WTC11 (cell line): ENCODE measurements around the gene CHCT1. TPM values are rescaled to one million over a fixed set of nuclear protein-coding genes. Genes with fewer than 3 reads are reported as not detected.

Experiments
- ATAC-seq: fragments of 200-7000 bp; cut with Tn5 transposase; 2 replicates; pipeline ENCODE4 v1.10.0; 2021; ENCODE audit warnings: mild to moderate bottlenecking, moderate library complexity
- CTCF ChIA-PET: fragments of 300-600 bp; sonication (Branson Sonifier 250); formaldehyde crosslinking; loops from one replicate; lab custom pipeline; 2021; ENCODE audit warnings: antibody characterized with exemption; lab: Charles Lee
- POLR2A ChIA-PET: fragments of 350-600 bp; sonication (Branson Sonifier 250); formaldehyde crosslinking; loops from one replicate; lab custom pipeline; 2021; ENCODE audit warnings: antibody characterized with exemption; lab: Charles Lee
- DNase-seq: peaks from one replicate; pipeline ENCODE4 v3.0.0; 2021; ENCODE audit warnings: low spot score
- H3K27ac Mint-ChIP-seq: 2 replicates; pipeline ENCODE4 v1.8.0; 2021; ENCODE audit warnings: mixed read lengths
- H3K27me3 Mint-ChIP-seq: 2 replicates; pipeline ENCODE4 v1.8.0; 2021; ENCODE audit warnings: low read depth, mild to moderate bottlenecking, moderate library complexity, mixed read lengths
- H3K36me3 Mint-ChIP-seq: 2 replicates; pipeline ENCODE4 v1.8.0; 2021; ENCODE audit warnings: mixed read lengths
- H3K4me1 Mint-ChIP-seq: 2 replicates; pipeline ENCODE4 v1.8.0; 2022; ENCODE audit warnings: mixed read lengths
- H3K4me3 Mint-ChIP-seq: 2 replicates; pipeline ENCODE4 v1.8.0; 2021; ENCODE audit warnings: mild to moderate bottlenecking, moderate library complexity, mixed read lengths
- H3K9me3 Mint-ChIP-seq: 2 replicates; pipeline ENCODE4 v1.8.0; 2021; ENCODE audit warnings: mixed read lengths
- CREM ChIP-seq: sonication (generic); formaldehyde crosslinking; IDR thresholded peaks from 2 replicates; pipeline ENCODE4 v1.8.1; 2022; ENCODE audit warnings: mild to moderate bottlenecking, missing genetic modification reagents, moderate library complexity
- ELF4 ChIP-seq: sonication (generic); formaldehyde crosslinking; IDR thresholded peaks from 2 replicates; pipeline ENCODE4 v1.8.1; 2022; ENCODE audit warnings: low read depth, mild to moderate bottlenecking, moderate library complexity, missing genetic modification reagents
- ETV6 ChIP-seq: sonication (generic); formaldehyde crosslinking; IDR thresholded peaks from 2 replicates; pipeline ENCODE4 v1.8.1; 2022; ENCODE audit warnings: mild to moderate bottlenecking, missing genetic modification reagents
- FOXK1 ChIP-seq: sonication (generic); formaldehyde crosslinking; IDR thresholded peaks from 2 replicates; pipeline ENCODE4 v1.8.0; 2022; ENCODE audit warnings: mild to moderate bottlenecking, moderate library complexity, missing genetic modification reagents
- IRF2 ChIP-seq: sonication (generic); formaldehyde crosslinking; IDR thresholded peaks from 2 replicates; pipeline ENCODE4 v1.8.0; 2022; ENCODE audit warnings: low read depth, missing genetic modification reagents, borderline replicate concordance
- KAT7 ChIP-seq: sonication (generic); formaldehyde crosslinking; IDR thresholded peaks from 2 replicates; pipeline ENCODE4 v1.8.1; 2023; ENCODE audit warnings: missing genetic modification reagents, mild to moderate bottlenecking, borderline replicate concordance
- MXD4 ChIP-seq: fragments of 250-450 bp; sonication (Bioruptor Pico); IDR thresholded peaks from 2 replicates; pipeline ENCODE4 v1.8.0; 2021; ENCODE audit warnings: mild to moderate bottlenecking, moderate library complexity, borderline replicate concordance
- PREB ChIP-seq: sonication (generic); formaldehyde crosslinking; IDR thresholded peaks from 2 replicates; pipeline ENCODE4 v1.8.1; 2022; ENCODE audit warnings: mild to moderate bottlenecking, missing genetic modification reagents, moderate library complexity, borderline replicate concordance
- TCF7 ChIP-seq: sonication (generic); formaldehyde crosslinking; IDR thresholded peaks from 2 replicates; pipeline ENCODE4 v1.8.0; 2022; ENCODE audit warnings: mild to moderate bottlenecking, low read depth, missing genetic modification reagents, moderate library complexity
- TEAD4 ChIP-seq: sonication (generic); formaldehyde crosslinking; IDR thresholded peaks from 2 replicates; pipeline ENCODE4 v1.8.0; 2022; ENCODE audit warnings: mild to moderate bottlenecking, missing genetic modification reagents
- TP53 ChIP-seq: sonication (generic); formaldehyde crosslinking; IDR thresholded peaks from 2 replicates; pipeline ENCODE4 v1.8.1; 2023; ENCODE audit warnings: mild to moderate bottlenecking, missing genetic modification reagents
- USF1 ChIP-seq: sonication (generic); formaldehyde crosslinking; IDR thresholded peaks from 2 replicates; pipeline ENCODE4 v1.8.0; 2022; ENCODE audit warnings: mild to moderate bottlenecking, missing genetic modification reagents
- ZNF219 ChIP-seq: sonication (generic); formaldehyde crosslinking; IDR thresholded peaks from 2 replicates; pipeline ENCODE4 v1.8.0; 2023; ENCODE audit warnings: missing genetic modification reagents, mild to moderate bottlenecking, borderline replicate concordance
- ZNF232 ChIP-seq: sonication (generic); formaldehyde crosslinking; IDR thresholded peaks from 2 replicates; pipeline ENCODE4 v1.8.0; 2022; ENCODE audit warnings: mild to moderate bottlenecking, missing genetic modification reagents
- ZNF396 ChIP-seq: fragments of 250-450 bp; sonication (Bioruptor Pico); IDR thresholded peaks from 2 replicates; pipeline ENCODE4 v1.8.0; 2021; ENCODE audit warnings: mild to moderate bottlenecking, moderate library complexity, borderline replicate concordance
- total RNA-seq: library from RNA; stranded (reverse); gene quantifications from 3 replicates; pipeline ENCODE4 v1.2.3, GENCODE V29; 2021
- TF ChIP-seq, protein P1 (sequence below): sonication (generic); formaldehyde crosslinking; IDR thresholded peaks from 2 replicates; pipeline ENCODE4 v1.8.1; 2022; ENCODE audit warnings: low read depth, mild to moderate bottlenecking, moderate library complexity, missing genetic modification reagents, borderline replicate concordance
- TF ChIP-seq, protein P2 (sequence below): sonication (generic); formaldehyde crosslinking; IDR thresholded peaks from 2 replicates; pipeline ENCODE4 v1.8.0; 2022; ENCODE audit warnings: mild to moderate bottlenecking, missing genetic modification reagents

The CHCT1 gene
- total RNA-seq, 1 experiment from 2014 or later, result not detected

DNA sequence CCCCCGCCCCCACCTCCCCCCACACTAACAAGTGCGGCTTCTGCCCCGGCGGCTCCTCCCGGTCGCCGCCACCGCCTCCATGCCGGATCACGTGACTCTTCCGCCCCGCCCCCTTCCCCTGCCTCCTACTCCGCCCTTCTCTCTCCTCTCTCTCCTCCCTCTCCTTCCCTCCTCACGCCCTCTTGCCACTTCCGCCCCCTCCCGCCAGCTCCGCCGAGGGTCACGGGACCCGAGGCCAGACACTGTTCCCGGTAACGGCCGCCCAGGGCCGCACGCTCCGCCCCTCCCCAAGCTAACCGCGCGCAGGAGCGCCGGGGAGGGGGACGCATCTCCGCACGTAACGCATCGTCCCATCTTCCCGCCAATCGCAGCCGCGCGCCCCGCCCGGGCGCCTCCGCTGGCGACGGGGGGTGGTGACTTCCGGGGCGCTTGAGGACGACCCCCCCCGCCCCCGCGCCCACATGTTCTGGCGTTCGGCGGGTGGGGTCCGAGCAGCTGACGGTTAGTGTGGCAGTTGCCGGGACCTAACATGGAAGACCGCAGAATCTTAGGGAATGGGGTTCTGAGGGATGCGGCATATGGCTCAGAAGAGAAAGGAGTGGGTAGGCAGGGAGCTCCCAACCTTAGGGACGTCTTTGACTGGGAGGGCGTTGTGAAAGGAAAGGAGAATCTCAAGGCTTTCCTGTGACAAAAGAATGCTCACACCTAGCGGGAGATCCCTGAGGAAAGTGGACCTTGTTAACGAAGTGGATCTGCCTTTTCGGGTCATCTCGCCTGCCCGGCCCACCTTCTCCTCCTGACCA, 30.0 kb upstream of the CHCT1 start, which contains the start of gene USP32 (continued):
- TF ChIP-seq ETV6 (CRISPR knock-in tag), result peak; percentile 94

DNA sequence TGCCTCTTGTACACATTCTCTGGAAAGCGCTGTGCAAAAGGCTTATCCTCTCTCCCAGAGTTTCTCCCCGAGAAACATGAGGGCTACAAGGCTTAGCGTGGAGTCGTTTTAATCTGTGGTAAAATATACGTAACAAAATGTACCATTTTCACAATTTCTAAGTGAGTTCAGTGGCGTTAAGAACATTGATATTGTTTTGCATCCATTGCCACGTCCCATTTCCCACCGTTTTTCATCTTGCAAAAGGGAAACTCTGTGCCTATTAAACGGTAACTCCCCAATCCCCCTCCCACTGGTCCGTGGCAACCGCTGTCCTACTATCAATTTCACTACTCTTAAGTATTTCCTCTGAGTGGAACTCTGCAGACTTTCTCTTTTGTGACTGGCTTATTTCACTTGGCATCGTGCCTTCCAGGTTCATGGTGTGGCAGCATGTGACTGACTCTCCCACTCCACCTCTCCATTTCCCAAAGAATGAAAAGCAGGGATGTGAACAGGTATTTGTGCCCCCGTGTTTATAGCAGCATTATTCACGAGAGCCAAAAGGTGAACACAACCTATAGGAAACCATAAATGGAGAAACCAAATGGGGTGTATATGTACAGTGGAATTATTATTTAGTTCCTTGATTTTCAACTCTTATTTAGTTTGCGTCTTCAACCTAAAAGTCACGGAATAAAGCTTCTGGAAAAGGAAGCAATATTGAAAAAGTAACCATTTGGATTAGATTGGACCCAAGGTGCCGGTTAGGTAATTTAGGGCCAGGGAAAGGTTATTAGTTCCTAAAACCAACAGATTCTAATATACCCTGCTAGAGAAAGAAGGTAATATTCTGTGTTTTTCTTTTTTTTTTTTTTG, 29.2 kb upstream of the CHCT1 start:
- no peak for ATAC-seq
- no peaks in the 10 kb centered on the region for H3K36me3 Mint-ChIP-seq

DNA sequence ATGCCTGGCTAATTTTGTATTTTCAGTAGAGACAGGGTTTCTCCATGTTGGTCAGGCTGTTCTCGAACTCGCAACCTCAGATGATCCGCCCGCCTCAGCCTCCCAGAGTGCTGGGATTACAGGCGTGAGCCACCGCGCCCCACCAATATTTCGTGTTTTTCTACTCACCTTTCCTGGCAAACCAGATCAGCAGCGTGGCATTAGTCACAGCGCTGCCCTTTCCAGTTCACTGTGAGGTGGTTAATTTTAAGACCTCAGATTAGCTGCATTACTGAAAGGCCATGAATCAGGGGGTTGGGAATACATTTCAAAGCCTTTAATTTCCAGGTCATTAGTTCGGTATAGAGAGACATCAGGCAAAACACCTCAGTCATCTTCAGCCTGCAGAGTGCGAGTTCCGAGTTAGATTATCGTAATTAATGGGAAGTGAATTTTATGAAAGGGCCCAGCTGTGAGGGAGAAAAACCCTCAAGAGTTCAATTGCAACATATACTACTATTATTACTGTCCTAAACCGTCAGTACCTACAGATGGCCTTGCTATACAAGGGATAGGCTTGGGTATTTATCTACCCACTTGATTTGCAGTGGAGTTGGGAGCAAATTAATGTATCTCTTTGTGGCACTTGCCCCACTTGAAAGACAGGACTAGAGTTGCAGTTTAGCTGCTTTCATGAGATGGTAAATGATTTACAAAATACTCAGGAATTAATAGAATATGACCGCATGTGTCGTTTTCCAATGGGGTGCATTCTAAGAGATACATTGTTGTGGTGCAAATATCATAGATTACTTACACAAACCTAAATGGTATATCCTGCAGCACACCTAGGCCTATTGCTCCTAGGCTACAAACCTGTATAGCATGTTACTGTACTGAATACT, 28.2 kb upstream of the CHCT1 start:
- no peak overlapping the region; the same call in 1 of the 2 replicates for H3K27ac Mint-ChIP-seq
- POLR2A ChIA-PET, result no interaction called here
- peak overlapping the region; percentile 98; the same call in 1 of the 2 replicates for H3K4me3 Mint-ChIP-seq
- no peaks in the 10 kb centered on the region for H3K36me3 Mint-ChIP-seq
- DNase-seq (no peak), ATAC-seq (no peak)
- H3K9me3 Mint-ChIP-seq, result no peaks in the 10 kb centered on the region
- H3K4me1 Mint-ChIP-seq, result peaks cover 29% of the 10 kb centered on the region
- no peak for TF ChIP-seq IRF2
- TF ChIP-seq ELF4 (CRISPR knock-in tag), result no peak
- H3K27me3 Mint-ChIP-seq, result no peaks in the 10 kb centered on the region
- CTCF ChIA-PET, result no interaction called here

More for the DNA sequence above, 29.2 kb upstream of the CHCT1 start:
- no peaks in the 10 kb centered on the region for H3K27me3 Mint-ChIP-seq
- CTCF ChIA-PET, result interaction anchor here (1.2 to 1.3 kb wide), 3 partner anchors 8 to 210 kb away, joined by 3 to 5 read pairs (median 3); no protein-coding TSS in a partner anchor
- peak overlapping the region; percentile 98 for H3K27ac Mint-ChIP-seq
- peak overlapping the region; percentile 98 for H3K4me3 Mint-ChIP-seq
- H3K9me3 Mint-ChIP-seq, result no peaks in the 10 kb centered on the region
- POLR2A ChIA-PET, result interaction anchor here (1.1 to 1.3 kb wide), 2 partner anchors 20 to 125 kb away, joined by 3 read pairs; no protein-coding TSS in a partner anchor
- DNase-seq, result no peak
- TF ChIP-seq USF1 (CRISPR knock-in tag) (peak; percentile 52; the same call in 1 of the 2 replicates), ZNF232 (0 out of 2 replicates have a peak, but pooled peaks have one; percentile 61), TP53 (no peak), ZNF219 (CRISPR knock-in tag) (no peak), MXD4 (no peak), ZNF396 (no peak), CREM (CRISPR knock-in tag) (no peak)
- TF ChIP-seq, protein P1, sequence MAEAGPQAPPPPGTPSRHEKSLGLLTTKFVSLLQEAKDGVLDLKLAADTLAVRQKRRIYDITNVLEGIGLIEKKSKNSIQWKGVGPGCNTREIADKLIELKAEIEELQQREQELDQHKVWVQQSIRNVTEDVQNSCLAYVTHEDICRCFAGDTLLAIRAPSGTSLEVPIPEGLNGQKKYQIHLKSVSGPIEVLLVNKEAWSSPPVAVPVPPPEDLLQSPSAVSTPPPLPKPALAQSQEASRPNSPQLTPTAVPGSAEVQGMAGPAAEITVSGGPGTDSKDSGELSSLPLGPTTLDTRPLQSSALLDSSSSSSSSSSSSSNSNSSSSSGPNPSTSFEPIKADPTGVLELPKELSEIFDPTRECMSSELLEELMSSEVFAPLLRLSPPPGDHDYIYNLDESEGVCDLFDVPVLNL (CRISPR knock-in tag), result no peak
- TF ChIP-seq, protein P2, sequence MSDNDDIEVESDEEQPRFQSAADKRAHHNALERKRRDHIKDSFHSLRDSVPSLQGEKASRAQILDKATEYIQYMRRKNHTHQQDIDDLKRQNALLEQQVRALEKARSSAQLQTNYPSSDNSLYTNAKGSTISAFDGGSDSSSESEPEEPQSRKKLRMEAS (CRISPR knock-in tag), result peak; percentile 58
- peaks cover 39% of the 10 kb centered on the region for H3K4me1 Mint-ChIP-seq

GRCh38 chr17:60395508-60396065, 26.7 kb upstream of the CHCT1 start:
- no peak for TF ChIP-seq TP53
- no peak for TF ChIP-seq FOXK1 (CRISPR knock-in tag)
- no peak for TF ChIP-seq TEAD4 (CRISPR knock-in tag)
- TF ChIP-seq PREB, result no peak
- TF ChIP-seq TCF7 (CRISPR knock-in tag), result no peak
- no peak for TF ChIP-seq KAT7 (CRISPR knock-in tag)
- no peak for TF ChIP-seq MXD4
- POLR2A ChIA-PET, result interaction anchor here (0.6 to 0.7 kb wide), 2 partner anchors 11 to 21 kb away, joined by 4 to 7 read pairs; no protein-coding TSS in a partner anchor
- Mint-ChIP-seq H3K4me1 (peaks cover 16% of the 10 kb centered on the region), H3K9me3 (no peaks in the 10 kb centered on the region), H3K27ac (no peak overlapping the region), H3K4me3 (no peak overlapping the region), H3K27me3 (no peaks in the 10 kb centered on the region), H3K36me3 (no peaks in the 10 kb centered on the region)
- DNase-seq (no peak), ATAC-seq (no peak)
- CTCF ChIA-PET, result interaction anchor here (0.6 to 0.9 kb wide), 3 partner anchors 12 to 120 kb away, joined by 3 to 7 read pairs (median 3); no protein-coding TSS in a partner anchor
